HG03045 (cell line): Measurements from ENCODE around the gene RGSL1.

Experiments
- ATAC-seq: cut with Tn5 transposase; IDR thresholded peaks from one replicate; pipeline ENCODE4 v1.9.1; 2021; ENCODE audit warnings: mild to moderate bottlenecking, moderate library complexity; ENCODE audit not compliant: unreplicated experiment

RGSL1 gene

DNA sequence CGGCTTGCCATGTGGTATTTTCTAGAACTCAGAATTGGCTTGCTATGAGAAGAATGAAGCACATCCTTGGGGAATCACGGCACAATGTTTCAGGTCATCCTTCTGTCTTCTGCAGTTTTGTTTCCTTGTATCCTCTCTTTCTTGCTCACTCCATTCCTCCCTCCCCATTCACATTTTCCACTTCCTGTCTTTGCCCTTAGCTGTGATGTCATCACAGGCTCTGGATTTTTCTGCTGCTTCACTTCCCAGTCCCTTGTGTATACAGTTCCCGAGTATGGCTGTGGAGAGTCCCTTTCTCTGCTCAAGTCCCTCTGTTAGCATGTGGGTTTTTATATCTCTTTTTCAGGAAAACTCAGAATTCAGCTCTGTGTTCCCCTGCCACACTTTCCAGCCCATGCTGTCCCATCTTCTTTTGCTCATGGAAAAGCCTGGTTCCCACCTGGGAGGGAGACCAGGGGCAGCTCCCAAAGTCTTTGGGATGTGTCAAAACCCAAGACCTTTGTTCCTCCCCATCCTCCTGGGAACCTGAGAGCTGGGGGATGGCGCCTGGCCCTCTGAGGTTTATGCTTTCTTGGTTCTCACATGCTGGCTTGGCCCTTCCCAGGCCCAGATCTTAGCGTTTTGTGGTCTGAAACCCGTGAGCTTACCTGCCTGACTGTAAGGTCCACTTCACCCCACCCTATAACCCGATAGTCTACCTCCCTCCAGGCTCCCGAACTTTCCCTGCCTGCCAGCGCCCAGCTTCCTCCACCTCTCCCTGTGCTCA is 159.1 kb downstream of the RGSL1 start:
- ATAC-seq, result no peak
